Hepatic stellate cell (primary cell): ENCODE measurements around the gene SHLD2.
"Not testable (repeated sequence)": the region's sequence is repeated elsewhere in the genome, so short reads cannot be mapped to it uniquely, and the experiment has no call there.

ENCODE experiments used
- DNase-seq: peaks from one replicate; pipeline ENCODE4 v3.0.0; 2011; ENCODE audit warnings: low spot score

SHLD2 gene

DNA sequence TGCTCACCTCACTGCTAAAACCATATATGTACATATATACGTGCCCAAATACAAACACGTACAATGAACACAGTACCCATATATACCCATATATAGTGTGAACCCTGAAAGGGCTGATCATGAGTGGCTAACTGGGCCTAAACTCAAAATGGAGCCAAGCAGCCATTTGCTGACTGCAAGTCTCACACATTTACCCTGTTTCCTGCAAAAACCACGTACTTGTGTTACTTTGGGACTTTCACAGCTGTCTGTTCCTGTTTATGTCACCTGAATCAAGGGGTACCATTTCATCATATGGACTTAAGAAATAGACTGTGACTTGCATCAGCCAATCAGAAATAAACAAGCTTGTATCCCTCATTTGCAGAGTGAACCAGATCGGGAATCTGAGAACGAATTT is 124.4 kb downstream of the SHLD2 start:
- not testable (repeated sequence) for DNase-seq

DNA sequence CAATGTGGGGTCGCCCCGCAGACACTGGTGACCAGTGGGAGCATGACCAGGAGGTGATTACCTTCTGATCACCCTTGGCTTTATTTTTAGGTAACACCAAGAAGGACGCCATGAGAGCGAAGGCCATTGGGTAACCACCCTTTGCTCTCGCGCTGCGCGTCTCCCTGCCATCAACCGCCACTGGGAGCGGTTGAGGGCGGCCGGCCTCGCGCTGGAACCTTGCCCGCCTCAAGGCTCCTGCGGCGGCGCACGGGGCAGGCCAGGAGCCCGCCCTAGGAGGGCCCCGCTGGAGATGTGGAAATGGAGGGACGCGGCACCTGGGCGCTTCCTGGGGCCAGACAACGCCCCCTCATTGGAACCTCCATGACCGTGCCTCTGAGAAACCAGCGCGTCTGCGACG is 127.8 kb downstream of the SHLD2 start:
- DNase-seq, result not testable (repeated sequence)

GRCh38 chr10:87225148-87225547 is 130.1 kb downstream of the SHLD2 start, which contains the start of gene NUTM2A:
Gene NUTM2A, plus strand, starts transcription at chr10:87225448. Its CDS starts 383 bp downstream, at chr10:87225831.
- not testable (repeated sequence) for DNase-seq

GRCh38 chr10:87228247-87228646 is 133.2 kb downstream of the SHLD2 start:
- DNase-seq, result not testable (repeated sequence)

DNA sequence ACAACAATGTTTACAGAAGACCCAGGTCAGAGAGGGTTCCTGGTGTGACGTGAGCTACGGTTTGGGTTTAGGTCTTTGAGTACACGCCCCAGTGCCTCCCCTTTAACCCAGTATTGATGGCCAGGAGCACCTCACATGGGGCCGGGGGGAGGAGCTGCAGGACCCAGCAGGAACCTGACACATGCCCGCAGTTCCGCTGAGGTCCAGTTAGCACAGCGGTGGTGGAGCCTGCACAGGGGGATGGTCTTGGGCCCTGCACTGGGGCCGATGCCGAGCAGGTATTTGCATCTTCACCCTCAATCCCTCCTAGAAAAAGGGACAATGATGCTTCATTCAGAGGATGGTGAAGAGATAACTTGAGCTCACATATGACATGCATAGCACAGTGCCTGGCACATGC is 134.2 kb downstream of the SHLD2 start:
- not testable (repeated sequence) for DNase-seq

- not testable (repeated sequence) for DNase-seq
Observed at GRCh38 chr10:87234854-87235253, 139.8 kb downstream of the SHLD2 start.

DNA sequence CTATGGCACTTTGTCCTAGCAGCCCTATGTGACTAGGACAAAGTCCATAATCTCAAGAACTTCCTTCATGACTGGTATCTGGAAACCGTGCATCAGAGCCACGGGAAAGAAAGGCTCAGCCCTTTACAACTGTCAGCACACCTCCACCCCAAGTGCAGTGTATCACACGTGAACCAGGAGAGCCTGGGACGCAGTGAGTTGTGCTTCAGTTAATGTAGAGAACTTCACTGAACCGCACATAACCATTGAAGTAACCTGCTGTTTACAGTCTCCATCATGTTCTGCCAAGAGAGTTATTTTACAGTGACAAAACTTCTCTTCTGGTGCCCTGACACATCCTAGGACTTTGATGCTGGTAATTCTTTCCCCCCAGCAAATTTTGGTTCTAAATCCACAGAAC is 142.2 kb downstream of the SHLD2 start:
- DNase-seq, result not testable (repeated sequence)

DNA sequence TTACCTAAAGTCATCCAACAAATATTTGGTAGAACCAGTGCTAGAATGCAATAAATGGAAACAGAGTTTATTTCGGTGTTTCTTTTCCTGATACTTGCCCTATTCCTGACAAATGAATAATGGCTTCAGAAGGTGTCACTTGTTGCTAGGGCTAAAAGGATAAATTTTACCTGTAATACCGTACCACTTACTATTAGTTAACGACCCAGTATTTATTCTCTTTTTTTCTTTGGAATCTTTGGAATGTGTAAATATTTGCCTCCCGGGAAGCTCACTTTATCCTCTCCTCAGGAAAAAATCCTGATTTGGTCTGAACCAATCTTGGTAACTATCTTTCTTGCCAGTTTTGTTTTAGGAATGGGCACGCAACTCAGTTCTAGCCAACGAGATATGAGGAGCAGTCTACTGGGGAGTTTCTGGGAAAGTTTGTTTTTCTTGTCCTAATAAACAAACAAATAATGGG is 144.4 kb downstream of the SHLD2 start:
- DNase-seq, result not testable (repeated sequence)
